HEK293T (cell line): ENCODE results near the gene PCDH18.
"Not testable (repeated sequence)": the region's sequence is repeated elsewhere in the genome, so short reads cannot be mapped to it uniquely, and the experiment has no call there.

Experiments
- CTCF ChIA-PET: fragments of 350-600 bp; formaldehyde crosslinking; extraction: SDS; loops from one replicate; lab custom pipeline; 2021; ENCODE audit warnings: antibody characterized with exemption, inconsistent platforms; lab: Yijun Ruan, JAX
- POLR2A ChIA-PET: fragments of 350-600 bp; formaldehyde crosslinking; extraction: SDS; loops from one replicate; lab custom pipeline; 2020; ENCODE audit warnings: antibody characterized with exemption, inconsistent platforms; lab: Yijun Ruan, JAX
- DNase-seq: peaks from one replicate; pipeline ENCODE4 v3.0.0; 2012; ENCODE audit warnings: mixed read lengths; ENCODE audit errors: extremely low spot score
- ARNT ChIP-seq: fragments of 450-650 bp; IDR thresholded peaks from 2 replicates; pipeline ENCODE4 v1.6.1; 2017; ENCODE audit warnings: mild to moderate bottlenecking
- BHLHE40 ChIP-seq: fragments of 450-650 bp; IDR thresholded peaks from 2 replicates; pipeline ENCODE4 v1.6.1; 2016; ENCODE audit warnings: mild to moderate bottlenecking, moderate library complexity, borderline replicate concordance
- CTBP1 ChIP-seq: fragments of 450-650 bp; IDR thresholded peaks from 2 replicates; pipeline ENCODE4 v1.6.1; 2016; ENCODE audit warnings: borderline replicate concordance
- ELF4 ChIP-seq: fragments of 450-650 bp; IDR thresholded peaks from 2 replicates; pipeline ENCODE4 v1.6.1; 2017; ENCODE audit warnings: antibody characterized with exemption
- FOXA1 ChIP-seq: fragments of 450-650 bp; IDR thresholded peaks from 2 replicates; pipeline ENCODE4 v1.6.1; 2016; ENCODE audit warnings: mild to moderate bottlenecking
- FOXK2 ChIP-seq: fragments of 450-650 bp; IDR thresholded peaks from 2 replicates; pipeline ENCODE4 v1.6.1; 2016; ENCODE audit warnings: mild to moderate bottlenecking
- FOXM1 ChIP-seq: fragments of 450-650 bp; IDR thresholded peaks from 2 replicates; pipeline ENCODE4 v1.6.1; 2017; ENCODE audit warnings: mild to moderate bottlenecking, borderline replicate concordance
- HDGF ChIP-seq: fragments of 450-650 bp; IDR thresholded peaks from 2 replicates; pipeline ENCODE4 v1.6.1; 2017; ENCODE audit warnings: antibody characterized with exemption, borderline replicate concordance
- L3MBTL2 ChIP-seq: fragments of 450-650 bp; conservative IDR thresholded peaks from 2 replicates; pipeline ENCODE4 v1.6.1; 2016; ENCODE audit warnings: mild to moderate bottlenecking
- LEF1 ChIP-seq: fragments of 450-650 bp; IDR thresholded peaks from 2 replicates; pipeline ENCODE4 v1.6.1; 2017; ENCODE audit warnings: mild to moderate bottlenecking, borderline replicate concordance
- NFRKB ChIP-seq: fragments of 450-650 bp; IDR thresholded peaks from 2 replicates; pipeline ENCODE4 v1.6.1; 2016; ENCODE audit warnings: mild to moderate bottlenecking, moderate library complexity
- SP1 ChIP-seq: fragments of 450-650 bp; IDR thresholded peaks from 2 replicates; pipeline ENCODE4 v1.6.1; 2017
- SUZ12 ChIP-seq: fragments of 450-650 bp; IDR thresholded peaks from 2 replicates; pipeline ENCODE4 v1.6.1; 2016; ENCODE audit warnings: mild to moderate bottlenecking
- TARDBP ChIP-seq: fragments of 450-650 bp; IDR thresholded peaks from 2 replicates; pipeline ENCODE4 v1.6.1; 2016
- ZNF384 ChIP-seq: fragments of 450-650 bp; IDR thresholded peaks from 2 replicates; pipeline ENCODE4 v1.6.1; 2016
- TF ChIP-seq, protein P1 (sequence below): fragments of 450-650 bp; IDR thresholded peaks from 2 replicates; pipeline ENCODE4 v1.6.1; 2016

Gene PCDH18

DNA sequence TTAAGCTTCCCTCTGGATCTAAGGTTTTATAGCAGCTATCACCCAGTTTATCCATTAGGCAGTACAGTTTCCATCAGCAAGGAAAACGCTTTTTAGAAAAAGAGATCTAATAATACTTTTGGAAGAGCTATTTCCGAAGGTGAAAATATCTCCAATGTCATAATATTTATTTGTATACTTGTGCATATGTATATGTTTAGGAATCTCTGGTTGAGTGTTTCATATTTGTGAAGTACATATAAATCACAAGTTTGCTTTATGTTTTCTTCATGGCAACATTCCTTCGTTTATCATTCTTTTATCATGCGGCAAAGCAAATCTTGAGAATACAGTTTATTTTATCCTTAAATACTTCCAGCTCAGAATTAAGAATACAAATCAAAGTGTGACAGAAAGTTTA is 6.2 kb upstream of the PCDH18 start:
- ChIA-PET CTCF (no interaction called here), POLR2A (no interaction called here)
- DNase-seq: no peak
- no peak for TF ChIP-seq ARNT

DNA sequence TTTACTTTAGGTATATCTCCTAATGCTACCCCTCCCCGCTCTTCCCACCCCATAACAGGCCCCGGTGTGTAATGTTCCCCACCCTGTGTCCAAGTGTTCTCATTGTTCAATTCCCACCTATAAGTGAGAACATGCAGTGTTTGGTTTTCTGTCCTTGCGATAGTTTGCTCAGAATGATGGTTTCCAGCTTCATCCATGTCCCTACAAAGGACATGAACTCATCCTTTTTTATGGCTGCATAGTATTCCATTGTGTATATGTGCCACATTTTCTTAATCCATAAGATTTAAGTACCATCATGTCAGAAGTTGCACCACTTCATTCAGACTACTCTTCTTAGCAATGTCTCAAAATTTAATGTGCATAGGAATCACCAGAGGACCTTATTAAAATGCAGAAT is 5.5 kb upstream of the PCDH18 start:
- DNase-seq, POLR2A ChIA-PET, CTCF ChIA-PET: not testable (repeated sequence)

DNA sequence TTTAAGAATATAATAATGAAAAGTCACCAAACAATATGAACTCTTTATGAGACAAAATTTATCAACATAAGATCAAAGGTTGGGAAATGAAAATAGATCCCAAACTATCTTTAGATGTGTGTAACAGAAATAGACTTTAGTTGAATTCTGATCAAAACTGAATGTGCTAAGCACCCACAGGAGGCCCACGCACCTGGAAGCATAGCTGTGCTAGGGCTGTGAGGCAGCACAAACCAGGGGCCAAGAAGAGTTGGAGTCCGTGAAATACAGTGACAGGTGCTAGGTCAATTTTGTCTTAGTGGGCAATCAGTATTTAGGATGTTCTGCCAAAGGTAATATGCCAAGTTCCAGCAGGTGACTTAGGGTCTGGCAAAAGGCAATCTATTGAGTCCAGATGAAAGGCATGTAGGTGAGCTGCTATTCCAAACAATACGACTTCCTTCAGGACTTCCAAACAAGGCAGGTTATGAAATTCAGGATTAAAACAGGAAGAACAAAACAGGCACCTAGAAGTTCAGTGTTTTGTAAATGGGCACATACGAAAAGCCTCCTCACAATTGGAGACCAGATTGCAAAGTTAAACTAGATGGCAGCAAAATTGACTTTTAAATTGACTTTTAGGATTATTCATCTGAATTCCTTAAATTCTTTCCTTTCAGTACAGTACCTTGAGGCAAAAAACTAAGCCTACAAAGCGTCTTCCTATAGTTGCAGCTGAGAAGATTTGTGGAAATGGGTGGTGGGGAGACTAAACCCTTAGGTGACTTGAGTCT is 4.7 kb upstream of the PCDH18 start:
- POLR2A ChIA-PET: no interaction called here
- TF ChIP-seq SP1: no peak
- TF ChIP-seq BHLHE40: no peak
- TF ChIP-seq ARNT: no peak
- TF ChIP-seq ELF4: no peak
- no peak for TF ChIP-seq SUZ12
- TF ChIP-seq HDGF: no peak
- TF ChIP-seq, protein P1, sequence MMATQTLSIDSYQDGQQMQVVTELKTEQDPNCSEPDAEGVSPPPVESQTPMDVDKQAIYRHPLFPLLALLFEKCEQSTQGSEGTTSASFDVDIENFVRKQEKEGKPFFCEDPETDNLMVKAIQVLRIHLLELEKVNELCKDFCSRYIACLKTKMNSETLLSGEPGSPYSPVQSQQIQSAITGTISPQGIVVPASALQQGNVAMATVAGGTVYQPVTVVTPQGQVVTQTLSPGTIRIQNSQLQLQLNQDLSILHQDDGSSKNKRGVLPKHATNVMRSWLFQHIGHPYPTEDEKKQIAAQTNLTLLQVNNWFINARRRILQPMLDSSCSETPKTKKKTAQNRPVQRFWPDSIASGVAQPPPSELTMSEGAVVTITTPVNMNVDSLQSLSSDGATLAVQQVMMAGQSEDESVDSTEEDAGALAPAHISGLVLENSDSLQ: no peak
- no peak for TF ChIP-seq TARDBP
- no peak for TF ChIP-seq CTBP1
- TF ChIP-seq LEF1: no peak
- no peak for TF ChIP-seq FOXA1
- TF ChIP-seq ZNF384: no peak
- CTCF ChIA-PET: no interaction called here
- DNase-seq: no peak

DNA sequence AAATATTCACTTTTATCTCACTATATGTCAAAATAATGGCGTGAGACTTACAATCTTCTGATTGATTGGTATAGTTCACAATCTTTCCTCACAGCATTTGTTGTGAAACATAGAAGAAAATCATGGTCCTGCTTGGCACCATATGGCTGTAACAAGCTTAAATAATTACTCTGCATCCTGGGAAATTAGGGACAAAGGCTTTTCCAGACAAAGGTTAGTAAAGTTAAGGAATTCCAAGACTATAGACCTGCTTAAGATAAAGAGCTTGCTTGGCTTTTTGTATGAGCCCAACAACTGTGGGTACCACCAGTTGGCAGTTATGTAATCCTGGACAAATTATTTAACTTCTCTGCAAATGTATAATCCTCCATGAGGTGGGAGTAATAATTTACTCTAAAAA is 3.4 kb upstream of the PCDH18 start:
- ChIA-PET CTCF (no interaction called here), POLR2A (no interaction called here)
- TF ChIP-seq L3MBTL2: no peak
- no peak for TF ChIP-seq TARDBP
- TF ChIP-seq SP1: no peak
- TF ChIP-seq BHLHE40: no peak
- no peak for TF ChIP-seq FOXK2
- no peak for TF ChIP-seq ARNT
- no peak for TF ChIP-seq ZNF384
- TF ChIP-seq, protein P1: no peak
- TF ChIP-seq ELF4: no peak
- DNase-seq: no peak

DNA sequence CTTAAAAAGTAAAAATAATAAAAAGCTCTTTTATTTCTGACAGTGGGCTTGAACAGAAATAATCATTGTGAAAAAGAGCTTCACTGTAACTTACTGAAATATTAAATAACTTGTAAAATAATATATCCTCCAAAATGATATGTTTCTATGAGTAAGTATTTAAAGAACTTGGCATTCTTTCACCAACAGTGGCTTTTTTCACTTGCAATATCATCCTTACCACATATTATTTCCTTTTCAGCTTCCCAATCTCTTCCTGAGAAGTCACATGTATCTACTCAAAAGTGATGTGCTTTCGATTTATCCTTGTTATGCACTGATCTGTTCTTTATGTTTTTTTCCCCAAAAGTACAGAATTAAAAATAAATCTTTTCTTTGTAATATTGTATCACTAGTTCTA is 2.2 kb upstream of the PCDH18 start:
- no peak for TF ChIP-seq TARDBP
- TF ChIP-seq CTBP1: no peak
- no peak for TF ChIP-seq FOXA1
- no peak for TF ChIP-seq SUZ12
- TF ChIP-seq ARNT: no peak
- no peak for DNase-seq
- CTCF ChIA-PET: interaction anchor here (1.4 kb wide), 1 partner anchor 18 kb away, joined by 5 read pairs; no protein-coding TSS in a partner anchor
- POLR2A ChIA-PET: no interaction called here

DNA sequence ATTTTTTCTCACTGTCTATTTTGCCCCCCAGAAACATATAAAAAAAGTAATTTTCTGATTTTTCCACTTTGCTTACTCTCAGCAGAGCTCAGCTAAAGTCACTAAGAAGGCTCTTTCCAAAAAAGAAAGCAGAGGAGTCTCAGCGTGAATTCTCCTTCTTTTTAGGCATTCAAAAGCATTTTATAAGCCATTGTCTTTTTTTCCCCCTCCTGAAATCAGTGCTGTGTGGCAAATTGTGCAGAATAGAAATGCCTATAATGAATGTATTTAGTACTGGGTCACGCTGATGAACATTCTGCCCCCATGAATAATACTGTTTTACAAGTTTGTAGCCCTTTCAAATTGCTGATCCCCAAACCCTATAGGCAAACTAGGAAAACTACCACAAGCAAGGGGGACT is 1.6 kb upstream of the PCDH18 start:
- TF ChIP-seq TARDBP (no peak), SUZ12 (no peak), FOXA1 (no peak), CTBP1 (no peak), LEF1 (no peak), ZNF384 (no peak), HDGF (no peak), ELF4 (no peak), FOXM1 (no peak)
- no peak for DNase-seq
- CTCF ChIA-PET: interaction anchor here (1.4 kb wide), 1 partner anchor 18 kb away, joined by 5 read pairs; no protein-coding TSS in a partner anchor
- POLR2A ChIA-PET: no interaction called here

DNA sequence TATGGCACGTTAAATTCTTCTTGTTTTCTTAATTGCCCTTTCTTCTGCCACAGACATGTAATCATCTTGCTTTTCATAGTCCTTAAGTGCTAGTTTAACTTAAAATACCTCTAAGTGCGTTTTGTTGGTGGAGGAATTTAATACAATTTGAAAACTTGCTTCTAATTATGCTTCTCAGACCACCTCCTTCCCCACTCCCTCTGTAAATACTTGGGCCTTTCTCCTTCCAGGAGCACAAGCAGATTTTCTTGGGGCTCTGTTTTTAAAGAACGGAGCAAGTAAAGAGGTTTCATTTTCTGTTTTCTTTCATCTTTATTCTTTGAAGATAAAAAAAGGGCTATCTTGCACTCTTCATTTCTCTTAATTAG is 559 bp upstream of the PCDH18 start:
- no peak for TF ChIP-seq FOXK2
- TF ChIP-seq ZNF384: no peak
- no peak for TF ChIP-seq ARNT
- TF ChIP-seq FOXA1: no peak
- TF ChIP-seq L3MBTL2: no peak
- no peak for TF ChIP-seq LEF1
- no peak for TF ChIP-seq CTBP1
- TF ChIP-seq, protein P1: no peak
- no peak for TF ChIP-seq TARDBP
- TF ChIP-seq ELF4: no peak
- no peak for TF ChIP-seq FOXM1
- no peak for TF ChIP-seq NFRKB
- TF ChIP-seq SP1: no peak
- TF ChIP-seq BHLHE40: no peak
- TF ChIP-seq SUZ12: no peak
- no peak for TF ChIP-seq HDGF
- CTCF ChIA-PET: interaction anchor here (0.6 to 1.3 kb wide), 2 partner anchors 19 to 227 kb away, joined by 3 to 4 read pairs; no protein-coding TSS in a partner anchor
- POLR2A ChIA-PET: interaction anchor here (0.6 to 1.4 kb wide), 8 partner anchors 8 to 409 kb away, joined by 3 to 10 read pairs (median 4); no protein-coding TSS in a partner anchor

More for the DNA sequence above, 559 bp upstream of the PCDH18 start:
- no peak for DNase-seq
